Subcutaneous abdominal adipose tissue (tissue), 5 donors: ENCODE data around the gene CASQ1.

Experiments used
- H3K27ac ChIP-seq: one replicate; pipeline ENCODE4 v1.7.0; 2013; ENCODE audit warnings: low read depth, mild to moderate bottlenecking, inconsistent platforms, low read length, moderate library complexity
- H3K27me3 ChIP-seq, 5 donors: one replicate each; pipeline ENCODE4 v1.7.0; 2013; ENCODE audit warnings: low read length in 5 of 5, inconsistent platforms in 1 of 5; ENCODE audit not compliant: control insufficient read depth in 5 of 5, insufficient read depth in 4 of 5
- H3K36me3 ChIP-seq, 5 donors: one replicate each; pipeline ENCODE4 v1.7.0; 2013; ENCODE audit warnings: low read length in 5 of 5; ENCODE audit not compliant: control insufficient read depth in 5 of 5, insufficient read depth in 5 of 5
- H3K4me1 ChIP-seq, 5 donors: one replicate each; pipeline ENCODE4 v1.7.0; 2013; ENCODE audit warnings: low read length in 5 of 5, mild to moderate bottlenecking in 3 of 5, moderate library complexity in 1 of 5; ENCODE audit not compliant: control insufficient read depth in 5 of 5, insufficient read depth in 5 of 5
- H3K4me3 ChIP-seq, 5 donors: one replicate each; pipeline ENCODE4 v1.7.0; 2013; ENCODE audit warnings: low read length in 5 of 5, low read depth in 1 of 5
- H3K9ac ChIP-seq, 5 donors: one replicate each; pipeline ENCODE4 v1.7.0; 2013; ENCODE audit warnings: low read length in 5 of 5, mild to moderate bottlenecking in 4 of 5, moderate library complexity in 3 of 5
- H3K9me3 ChIP-seq, 5 donors: one replicate each; pipeline ENCODE4 v1.7.0; 2013; ENCODE audit warnings: low read length in 5 of 5; ENCODE audit not compliant: control insufficient read depth in 5 of 5
- donor health status: healthy.
- donor health status: healthy.
- donor health status: healthy.
- donor health status: healthy.
- donor health status: healthy.

CASQ1 gene

GRCh38 chr1:160237558-160237957 is 47.2 kb downstream of the CASQ1 start:
- H3K4me1 ChIP-seq = no peaks in the 10 kb centered on the region
- H3K27me3 ChIP-seq = no peaks in the 10 kb centered on the region
- H3K27ac ChIP-seq = no peak overlapping the region
- no peak overlapping the region for H3K9ac ChIP-seq
- H3K4me3 ChIP-seq = no peak overlapping the region
- H3K9me3 ChIP-seq = no peaks in the 10 kb centered on the region
- peaks cover 52 to 80% (median 62%) of the 10 kb centered on the region in 5 donors for H3K36me3 ChIP-seq

DNA sequence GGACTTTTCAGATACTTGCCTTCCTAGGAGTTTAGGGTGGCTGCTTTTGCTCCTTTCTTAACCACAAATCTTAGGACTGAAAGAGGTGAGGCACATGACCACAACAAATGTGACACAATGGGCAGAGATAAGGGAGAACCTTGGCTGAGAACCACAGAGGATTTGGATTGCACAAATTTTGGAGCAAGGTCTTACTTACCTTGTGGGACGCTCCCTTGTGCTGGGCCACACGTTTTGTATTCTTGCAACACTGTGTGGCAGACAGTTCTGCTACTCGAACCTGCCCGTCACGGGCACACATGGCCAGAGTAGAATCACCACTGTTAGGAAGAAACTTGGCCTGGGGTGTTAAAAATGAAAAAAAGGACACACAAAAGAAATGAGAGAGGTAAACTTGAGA is 48.0 kb downstream of the CASQ1 start:
- H3K27ac ChIP-seq = no peak overlapping the region
- no peaks in the 10 kb centered on the region for H3K9me3 ChIP-seq
- peaks cover 55 to 82% (median 64%) of the 10 kb centered on the region in 5 donors for H3K36me3 ChIP-seq
- H3K4me1 ChIP-seq = peaks cover 0 to 4% (median 0%) of the 10 kb centered on the region in 5 donors
- no peaks in the 10 kb centered on the region for H3K27me3 ChIP-seq
- no peak overlapping the region for H3K9ac ChIP-seq
- no peak overlapping the region for H3K4me3 ChIP-seq

- Histone ChIP-seq H3K27ac (no peak overlapping the region), H3K4me1 (peaks cover 0 to 12% (median 0%) of the 10 kb centered on the region in 5 donors), H3K9me3 (no peaks in the 10 kb centered on the region), H3K27me3 (no peaks in the 10 kb centered on the region), H3K4me3 (no peak overlapping the region), H3K36me3 (peaks cover 49 to 84% (median 67%) of the 10 kb centered on the region in 5 donors), H3K9ac (no peak overlapping the region)
Observed at GRCh38 chr1:160239582-160240299, 49.4 kb downstream of the CASQ1 start.

DNA sequence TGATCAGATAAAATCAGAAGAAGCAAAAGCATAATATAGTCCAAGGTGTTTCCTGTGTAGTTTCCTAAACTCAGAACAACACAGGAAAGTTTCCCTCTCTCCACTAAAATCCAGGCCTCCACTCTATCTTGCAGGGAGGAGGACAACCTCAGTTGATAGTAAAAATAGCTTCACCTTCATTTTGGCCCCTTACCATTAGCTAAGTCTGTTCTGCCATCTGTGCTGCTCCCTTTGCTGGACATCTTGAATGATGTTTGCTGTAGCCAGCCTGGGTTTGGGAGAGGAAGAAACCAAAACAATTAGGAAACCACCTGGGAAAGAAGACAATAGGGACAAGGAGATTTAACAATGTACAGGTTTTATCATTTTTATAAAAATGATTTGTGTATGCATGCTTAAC is 53.4 kb downstream of the CASQ1 start:
- no peak overlapping the region for H3K9ac ChIP-seq
- H3K4me1 ChIP-seq = peaks cover 0 to 12% (median 0%) of the 10 kb centered on the region in 5 donors
- no peaks in the 10 kb centered on the region for H3K27me3 ChIP-seq
- H3K36me3 ChIP-seq = peaks cover 23 to 51% (median 36%) of the 10 kb centered on the region in 5 donors
- no peak overlapping the region for H3K27ac ChIP-seq
- H3K9me3 ChIP-seq = no peaks in the 10 kb centered on the region
- H3K4me3 ChIP-seq = no peak overlapping the region

GRCh38 chr1:160244209-160244608 is 53.8 kb downstream of the CASQ1 start:
- Histone ChIP-seq H3K27ac (no peak overlapping the region), H3K36me3 (peaks cover 21 to 47% (median 32%) of the 10 kb centered on the region in 5 donors), H3K4me3 (no peak overlapping the region), H3K27me3 (no peaks in the 10 kb centered on the region), H3K9ac (no peak overlapping the region), H3K4me1 (peaks cover 0 to 12% (median 0%) of the 10 kb centered on the region in 5 donors), H3K9me3 (no peaks in the 10 kb centered on the region)

GRCh38 chr1:160245434-160245833 is 55.1 kb downstream of the CASQ1 start:
- Histone ChIP-seq H3K4me3 (no peak overlapping the region), H3K4me1 (peaks cover 0 to 12% (median 3%) of the 10 kb centered on the region in 5 donors), H3K27me3 (no peaks in the 10 kb centered on the region), H3K27ac (no peak overlapping the region), H3K9ac (no peak overlapping the region), H3K9me3 (no peaks in the 10 kb centered on the region), H3K36me3 (peaks cover 13 to 34% (median 19%) of the 10 kb centered on the region in 5 donors)

DNA sequence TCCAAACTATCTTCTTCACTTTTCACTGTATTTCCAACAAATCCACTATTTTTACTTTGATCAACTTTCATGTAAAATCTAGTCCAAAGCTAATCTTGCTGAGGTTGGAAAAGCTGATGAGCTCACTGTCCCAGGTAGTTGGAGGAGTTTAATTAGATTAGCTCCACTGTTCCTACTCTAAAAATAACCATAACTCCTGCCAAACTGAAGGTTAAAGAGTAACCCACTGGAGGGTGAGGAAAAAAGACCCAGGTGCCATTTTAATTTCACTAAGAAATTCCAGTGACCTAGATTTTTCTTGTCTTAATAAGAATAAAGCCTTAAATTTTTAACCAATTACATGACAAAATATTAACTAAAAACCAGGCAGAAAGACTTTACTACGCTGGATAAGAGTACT is 56.7 kb downstream of the CASQ1 start:
- no peak overlapping the region for H3K4me3 ChIP-seq
- peaks cover 0 to 16% (median 4%) of the 10 kb centered on the region in 5 donors for H3K4me1 ChIP-seq
- no peaks in the 10 kb centered on the region for H3K9me3 ChIP-seq
- H3K27me3 ChIP-seq = no peaks in the 10 kb centered on the region
- no peak overlapping the region for H3K27ac ChIP-seq
- peaks cover 8 to 21% (median 15%) of the 10 kb centered on the region in 5 donors for H3K36me3 ChIP-seq
- no peak overlapping the region for H3K9ac ChIP-seq

DNA sequence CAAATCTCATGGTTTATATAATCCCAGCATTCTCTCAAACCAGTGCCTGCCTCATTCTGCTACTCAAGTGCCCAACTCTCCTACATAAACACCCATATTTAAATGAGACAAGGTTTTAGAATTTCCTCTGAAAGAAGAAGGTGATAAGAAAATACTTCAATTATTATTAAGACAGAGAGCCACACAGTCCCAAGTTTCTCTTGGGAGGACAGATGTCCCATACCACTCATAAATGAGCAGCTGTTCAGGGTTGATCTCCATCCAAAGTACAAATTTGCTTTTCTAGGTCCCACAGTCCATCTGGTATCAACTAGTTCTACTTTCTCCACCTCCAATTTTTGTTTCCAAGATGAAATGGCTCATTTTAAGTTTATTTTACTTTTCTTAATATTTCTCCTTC is 60.6 kb downstream of the CASQ1 start:
- Histone ChIP-seq H3K27ac (no peak overlapping the region), H3K9ac (no peak overlapping the region), H3K4me1 (peaks cover 2 to 8% (median 4%) of the 10 kb centered on the region in 5 donors), H3K36me3 (peaks cover 0 to 5% (median 0%) of the 10 kb centered on the region in 5 donors), H3K4me3 (no peak overlapping the region), H3K27me3 (no peaks in the 10 kb centered on the region), H3K9me3 (no peaks in the 10 kb centered on the region)
